Stimulated activated CD4-positive, alpha-beta T cell treated with anti-CD3 and anti-CD28 coated beads, TNF-alpha, amount 100 ng/mL, for 4 hours (primary cell): ENCODE results near the gene APOC3.

Experiments used
- DNase-seq, 3 experiments: peaks; one replicate each; pipeline ENCODE4 v3.0.0-alpha.2; 2020; ENCODE audit warnings: low read depth in 3 of 3

The APOC3 gene

GRCh38 chr11:116874251-116874650 lies 44.5 kb downstream of the APOC3 start:
- DNase-seq: no peak

- no peak for DNase-seq
Observed at GRCh38 chr11:116875194-116875593, 45.5 kb downstream of the APOC3 start.

- no peak for DNase-seq
Observed at GRCh38 chr11:116876656-116877055, 46.9 kb downstream of the APOC3 start.

- no peak for DNase-seq
Observed at GRCh38 chr11:116879800-116880625, 50.3 kb downstream of the APOC3 start.

- no peak for DNase-seq
Observed at GRCh38 chr11:116881143-116881542, 51.4 kb downstream of the APOC3 start.

- no peak for DNase-seq
Observed at GRCh38 chr11:116882386-116882785, 52.7 kb downstream of the APOC3 start.
